HG03064 (cell line): ENCODE measurements around the gene PDIA2.

Experiments
- ATAC-seq: cut with Tn5 transposase; IDR thresholded peaks from one replicate; pipeline ENCODE4 v1.9.1; 2021; ENCODE audit warnings: low read depth; ENCODE audit not compliant: unreplicated experiment

The PDIA2 gene

GRCh38 chr16:279531-279930, 3.4 kb upstream of the PDIA2 start:
- ATAC-seq: no peak

DNA sequence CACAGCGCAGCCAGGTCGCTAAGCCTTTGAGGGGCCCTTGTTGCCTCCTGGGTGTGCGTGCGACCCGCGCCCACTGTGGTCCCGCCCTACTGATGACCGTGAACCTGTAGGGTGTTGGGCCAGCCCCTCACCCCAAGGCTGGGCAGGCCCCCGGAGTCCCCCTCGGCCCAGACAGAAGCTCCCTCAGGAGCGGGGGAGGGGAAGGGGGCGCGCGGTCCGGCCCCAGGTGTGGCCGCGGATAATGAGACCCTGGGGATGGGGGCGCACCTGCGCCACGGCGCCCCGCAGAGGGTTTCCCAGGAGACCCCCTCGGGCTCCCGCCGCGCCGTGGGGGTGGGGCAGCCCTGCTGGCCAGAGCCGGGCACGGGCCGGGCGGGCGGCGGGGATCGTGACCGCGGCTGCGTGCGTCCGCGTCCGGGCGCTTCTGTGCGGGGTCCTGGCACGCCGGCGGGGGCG, 2.9 kb upstream of the PDIA2 start:
- no peak for ATAC-seq

DNA sequence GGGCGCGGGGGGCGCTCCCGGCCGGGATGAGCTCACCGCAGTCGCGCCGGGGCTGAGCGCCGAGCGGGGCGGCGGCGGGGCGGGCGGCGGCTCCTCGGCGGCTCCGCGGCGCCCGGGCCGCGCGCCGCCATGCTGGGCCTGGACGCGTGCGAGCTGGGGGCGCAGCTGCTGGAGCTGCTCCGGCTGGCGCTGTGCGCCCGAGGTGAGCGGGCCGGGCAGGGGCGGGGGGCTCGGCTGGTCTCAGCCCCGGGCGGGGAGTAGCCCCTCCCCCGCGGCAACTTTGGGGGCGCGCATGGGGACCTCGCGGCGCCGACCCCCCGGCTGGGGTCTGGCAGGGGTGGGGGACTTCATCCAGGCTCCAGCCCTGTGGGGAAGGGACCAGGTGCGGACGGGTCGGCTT, 2.4 kb upstream of the PDIA2 start, which contains the start of gene ARHGDIG:
Gene ARHGDIG, plus strand, starts transcription at position 40 of the 400 bp plus-strand sequence. Its CDS starts 90 bp downstream, at position 130.
- no peak for ATAC-seq

DNA sequence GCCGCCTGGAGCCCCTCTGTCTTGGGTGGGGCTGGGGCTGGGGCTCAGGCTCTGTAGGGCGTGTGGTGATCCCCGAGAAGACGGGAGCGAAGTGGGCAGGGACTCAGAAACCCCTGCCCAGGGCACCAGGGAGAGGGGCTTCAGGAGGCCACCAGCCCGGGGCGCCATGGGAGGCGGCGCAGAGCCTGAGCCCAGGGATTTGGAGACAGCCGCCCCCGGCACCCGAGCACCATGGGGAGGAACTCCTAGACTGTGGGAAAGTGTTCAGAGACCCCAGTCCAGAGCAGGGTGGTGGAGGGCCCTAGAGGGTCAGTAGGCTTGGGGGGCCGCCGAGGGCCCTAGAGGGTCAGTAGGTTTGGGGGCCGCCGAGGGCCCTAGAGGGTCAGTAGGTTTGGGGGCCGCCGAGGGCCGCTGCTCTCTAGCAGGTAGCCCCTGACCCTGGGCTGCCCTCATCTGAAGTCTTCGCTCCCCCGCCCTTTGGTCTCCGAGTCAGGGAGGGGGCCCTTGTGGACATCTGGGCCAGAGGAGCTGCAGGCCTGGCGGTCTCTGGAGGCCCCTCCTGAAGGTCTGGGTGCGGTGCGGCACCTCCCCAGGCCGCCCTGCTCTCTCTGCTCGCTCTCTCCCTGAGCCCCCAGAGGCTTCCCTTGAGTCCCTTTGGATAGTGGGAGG, 1.8 kb upstream of the PDIA2 start:
- no peak for ATAC-seq

DNA sequence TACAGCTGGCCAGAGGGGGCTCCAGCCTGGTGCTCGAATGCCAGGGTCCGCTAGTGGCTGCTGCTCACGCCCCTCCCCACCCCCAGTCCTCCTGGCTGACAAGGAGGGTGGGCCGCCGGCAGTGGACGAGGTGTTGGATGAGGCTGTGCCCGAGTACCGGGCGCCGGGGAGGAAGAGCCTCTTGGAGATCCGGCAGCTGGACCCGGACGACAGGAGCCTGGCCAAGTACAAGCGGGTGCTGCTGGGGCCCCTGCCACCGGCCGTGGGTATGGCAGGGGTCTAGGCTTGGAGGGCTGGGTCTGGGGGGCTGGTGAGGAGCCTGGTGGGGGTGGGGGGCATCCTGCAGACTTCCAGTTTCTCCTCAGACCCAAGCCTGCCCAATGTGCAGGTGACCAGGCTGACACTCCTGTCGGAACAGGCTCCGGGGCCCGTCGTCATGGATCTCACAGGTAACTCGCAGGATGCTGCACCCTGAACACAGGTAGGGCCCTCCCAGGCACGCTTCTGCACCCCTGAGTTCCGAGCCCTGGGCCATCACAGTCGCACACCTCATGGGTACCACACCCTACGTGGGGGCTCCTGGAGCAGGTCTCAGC, 1.2 kb upstream of the PDIA2 start:
- ATAC-seq: no peak

DNA sequence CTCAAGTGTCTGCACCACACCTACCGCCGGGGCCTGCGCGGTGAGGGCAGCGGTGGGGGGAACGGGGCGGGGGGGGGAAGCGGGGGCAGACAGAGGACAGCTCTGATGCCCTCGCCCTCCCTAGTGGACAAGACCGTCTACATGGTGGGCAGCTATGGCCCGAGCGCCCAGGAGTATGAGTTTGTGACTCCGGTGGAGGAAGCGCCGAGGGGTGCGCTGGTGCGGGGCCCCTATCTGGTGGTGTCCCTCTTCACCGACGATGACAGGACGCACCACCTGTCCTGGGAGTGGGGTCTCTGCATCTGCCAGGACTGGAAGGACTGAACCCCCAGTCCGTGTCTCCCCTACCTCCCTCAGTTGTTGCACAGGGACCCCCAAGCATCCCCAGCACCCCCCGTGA, 473 bp upstream of the PDIA2 start:
- no peak for ATAC-seq

DNA sequence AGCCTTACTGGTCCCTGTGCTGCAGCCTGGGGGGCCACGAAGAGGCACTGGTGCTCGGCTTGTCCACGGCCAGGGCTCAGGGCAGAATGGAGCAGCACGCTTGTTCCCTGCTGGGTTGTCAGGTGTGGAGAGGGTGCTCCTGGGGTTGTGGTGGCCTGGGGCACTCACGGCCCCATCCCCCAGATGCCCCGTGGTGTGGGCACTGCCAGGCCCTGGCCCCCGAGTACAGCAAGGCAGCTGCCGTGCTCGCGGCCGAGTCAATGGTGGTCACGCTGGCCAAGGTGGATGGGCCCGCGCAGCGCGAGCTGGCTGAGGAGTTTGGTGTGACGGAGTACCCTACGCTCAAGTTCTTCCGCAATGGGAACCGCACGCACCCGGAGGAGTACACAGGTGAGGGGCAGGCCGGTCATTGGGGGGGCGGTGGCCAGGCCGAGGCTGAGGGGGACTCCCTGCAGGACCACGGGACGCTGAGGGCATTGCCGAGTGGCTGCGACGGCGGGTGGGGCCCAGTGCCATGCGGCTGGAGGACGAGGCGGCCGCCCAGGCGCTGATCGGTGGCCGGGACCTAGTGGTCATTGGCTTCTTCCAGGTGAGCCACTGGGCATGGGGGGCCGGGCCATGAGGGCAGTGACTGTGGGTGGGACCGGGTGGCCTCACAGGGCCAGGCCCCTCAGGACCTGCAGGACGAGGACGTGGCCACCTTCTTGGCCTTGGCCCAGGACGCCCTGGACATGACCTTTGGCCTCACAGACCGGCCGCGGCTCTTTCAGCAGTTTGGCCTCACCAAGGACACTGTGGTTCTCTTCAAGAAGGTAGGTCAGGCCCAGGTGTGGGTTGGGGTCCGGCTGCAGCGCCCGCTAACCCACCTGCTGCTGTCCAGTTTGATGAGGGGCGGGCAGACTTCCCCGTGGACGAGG, 1.5 kb downstream of the PDIA2 start:
- ATAC-seq: no peak

- no peak for ATAC-seq
These were observed 2.4 kb downstream of the PDIA2 start for GRCh38 chr16:285146-286055.

DNA sequence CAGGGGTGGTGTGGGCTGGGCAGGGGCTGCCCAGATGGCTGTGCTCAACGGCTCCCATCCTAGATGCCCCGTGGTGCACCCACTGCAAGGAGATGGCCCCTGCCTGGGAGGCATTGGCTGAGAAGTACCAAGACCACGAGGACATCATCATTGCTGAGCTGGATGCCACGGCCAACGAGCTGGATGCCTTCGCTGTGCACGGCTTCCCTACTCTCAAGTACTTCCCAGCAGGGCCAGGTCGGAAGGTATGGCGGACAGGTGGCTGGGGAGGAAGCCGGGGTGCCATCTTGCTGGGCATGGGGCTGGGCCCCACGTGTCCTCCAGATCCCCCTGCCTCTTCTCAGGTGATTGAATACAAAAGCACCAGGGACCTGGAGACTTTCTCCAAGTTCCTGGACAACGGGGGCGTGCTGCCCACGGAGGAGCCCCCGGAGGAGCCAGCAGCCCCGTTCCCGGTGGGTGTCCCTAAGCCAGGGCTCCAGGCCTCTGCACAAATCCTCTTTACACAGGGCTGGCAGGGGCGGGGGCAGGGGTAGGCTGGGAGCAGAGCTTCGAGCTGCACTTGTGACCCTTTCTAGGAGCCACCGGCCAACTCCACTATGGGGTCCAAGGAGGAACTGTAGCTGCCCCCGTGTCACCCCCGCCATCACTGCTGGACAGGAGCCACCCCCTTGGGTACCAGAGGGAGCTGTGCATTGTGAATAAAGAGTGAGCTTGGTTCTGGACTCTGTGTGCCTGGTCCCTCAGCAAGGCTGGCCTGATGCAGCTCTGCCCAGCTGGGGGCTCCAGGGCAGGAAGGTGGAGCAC, 3.7 kb downstream of the PDIA2 start:
- no peak for ATAC-seq

DNA sequence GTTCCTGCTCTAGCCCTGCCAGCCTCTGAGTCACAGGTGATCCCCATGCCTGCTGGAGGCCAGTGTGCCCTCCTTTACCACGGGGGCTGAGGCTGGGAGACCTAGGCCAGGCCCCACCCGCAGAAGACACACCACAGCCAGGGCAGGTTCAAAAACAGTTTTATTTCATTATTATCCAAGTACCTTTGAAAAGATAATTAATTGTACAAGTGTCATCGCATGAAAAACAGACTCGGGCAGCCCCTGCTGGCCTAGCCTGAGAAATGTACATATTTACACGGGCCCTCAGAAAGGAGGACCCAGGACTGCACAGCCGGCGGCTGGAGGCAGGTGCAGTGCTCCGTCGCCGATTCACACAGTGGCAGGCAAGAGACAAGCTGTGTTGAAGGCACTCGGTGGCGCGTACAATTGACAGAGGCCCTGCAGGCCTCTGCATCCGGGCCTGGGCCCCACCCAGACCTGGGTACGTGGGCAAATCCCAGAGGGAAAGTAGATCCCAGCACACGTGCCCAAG, 4.4 kb downstream of the PDIA2 start:
- no peak for ATAC-seq

DNA sequence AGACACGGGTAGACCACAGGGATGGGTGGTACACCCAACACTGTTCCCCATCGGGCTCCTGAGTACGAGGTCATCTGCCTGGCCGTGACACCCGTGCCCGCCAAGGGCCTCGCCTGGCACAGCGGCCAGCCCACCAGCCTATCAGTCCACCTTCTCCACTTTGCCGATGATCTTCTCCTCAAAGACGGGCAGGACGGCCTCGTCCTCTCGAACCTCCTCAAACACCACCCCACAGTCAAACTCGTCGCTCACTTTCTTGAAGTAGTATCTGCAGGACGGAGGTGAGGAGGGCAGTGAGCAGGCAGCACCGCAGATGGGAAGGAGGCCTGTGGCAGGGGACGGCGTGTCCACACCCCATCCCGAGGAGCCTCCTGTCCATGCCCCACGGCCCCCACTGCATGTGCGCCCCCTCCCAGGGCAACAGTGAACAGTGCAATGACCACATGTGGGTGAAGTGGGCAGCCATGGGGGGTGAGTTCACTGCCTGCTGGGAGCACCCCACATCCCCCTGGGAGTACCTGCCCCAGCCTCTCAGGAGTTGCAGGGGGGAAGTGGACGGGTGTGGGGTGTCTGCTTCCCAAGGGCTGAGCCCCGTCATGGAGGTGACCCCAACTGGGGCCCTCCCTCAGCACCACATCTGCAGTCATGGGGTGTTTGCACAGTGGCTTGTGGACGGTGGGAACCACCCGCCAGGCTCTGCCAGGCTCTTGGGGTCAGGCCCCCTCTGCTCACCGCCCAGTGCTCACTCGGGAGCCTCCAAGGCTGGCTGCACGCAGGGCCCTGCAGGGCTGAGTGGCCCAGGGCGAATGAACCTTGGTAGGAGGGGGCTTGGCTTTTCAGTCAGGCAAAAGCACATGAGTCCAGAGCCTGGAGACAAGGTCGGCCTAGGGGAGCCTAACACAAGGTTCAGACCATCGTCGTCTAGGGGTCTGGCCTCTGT, 5.3 kb downstream of the PDIA2 start:
- ATAC-seq: no peak

DNA sequence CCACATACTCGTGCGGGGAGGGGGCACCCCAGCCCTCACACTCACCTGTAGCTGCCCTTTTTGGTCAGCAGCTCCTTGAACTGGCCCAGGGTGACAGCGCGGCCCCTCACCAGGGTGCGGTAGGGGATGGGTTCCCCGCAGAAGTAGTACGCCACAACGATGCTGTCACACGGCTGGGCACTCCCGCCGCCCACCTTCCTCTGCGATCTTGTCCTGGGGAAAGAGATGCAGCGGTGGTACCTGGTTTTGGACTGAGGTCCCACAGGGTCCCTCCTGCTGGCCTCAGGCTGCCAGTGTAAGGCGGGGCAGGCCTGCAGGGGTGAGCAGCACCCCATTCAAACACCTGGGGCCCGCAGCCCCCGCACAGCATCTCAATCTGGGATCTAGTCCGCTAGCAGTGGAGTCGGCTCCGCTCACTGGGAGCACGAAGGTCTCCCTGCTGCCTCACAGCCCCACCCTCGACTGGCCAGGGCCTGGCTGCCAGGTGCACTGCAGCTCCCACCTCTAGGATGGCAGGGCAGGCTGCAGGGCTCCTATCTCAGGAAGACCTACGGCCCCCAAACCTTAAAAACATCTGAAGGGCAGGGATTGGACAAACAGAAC, 6.5 kb downstream of the PDIA2 start:
- ATAC-seq: no peak

DNA sequence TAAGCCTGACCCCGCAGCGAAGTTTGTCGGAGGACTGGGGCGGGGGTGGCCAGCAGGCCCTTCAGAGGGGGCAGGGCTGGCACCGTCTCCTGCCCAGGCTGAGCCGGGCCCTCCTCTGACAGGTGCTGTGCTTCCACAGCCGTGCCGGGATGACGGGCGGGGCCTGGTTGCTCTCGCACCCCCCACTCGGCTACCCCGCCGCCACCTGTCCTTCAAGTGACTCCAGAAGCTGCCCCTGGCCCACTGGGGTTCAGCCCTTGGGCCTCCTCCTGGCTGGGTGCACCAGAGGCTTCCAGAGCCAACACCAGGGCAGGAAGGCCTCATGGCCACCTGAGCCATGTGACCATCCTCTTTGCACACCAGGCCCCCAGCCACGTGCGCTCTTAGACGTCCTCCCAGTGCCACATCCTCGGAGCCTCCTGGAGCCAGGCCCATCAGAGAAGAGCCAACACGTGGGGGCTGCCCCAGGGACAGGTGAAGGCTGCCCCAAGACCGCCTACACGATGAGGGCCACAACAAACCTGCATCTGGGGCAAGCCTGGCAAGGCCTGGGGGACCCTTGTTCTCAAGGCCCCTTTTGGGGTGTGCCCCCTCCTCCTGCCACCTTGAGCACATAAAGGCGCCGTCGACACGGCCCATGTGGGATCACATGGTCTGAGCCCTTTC, 7.2 kb downstream of the PDIA2 start:
- ATAC-seq: no peak

GRCh38 chr16:290681-291405, 7.9 kb downstream of the PDIA2 start:
- ATAC-seq: no peak

DNA sequence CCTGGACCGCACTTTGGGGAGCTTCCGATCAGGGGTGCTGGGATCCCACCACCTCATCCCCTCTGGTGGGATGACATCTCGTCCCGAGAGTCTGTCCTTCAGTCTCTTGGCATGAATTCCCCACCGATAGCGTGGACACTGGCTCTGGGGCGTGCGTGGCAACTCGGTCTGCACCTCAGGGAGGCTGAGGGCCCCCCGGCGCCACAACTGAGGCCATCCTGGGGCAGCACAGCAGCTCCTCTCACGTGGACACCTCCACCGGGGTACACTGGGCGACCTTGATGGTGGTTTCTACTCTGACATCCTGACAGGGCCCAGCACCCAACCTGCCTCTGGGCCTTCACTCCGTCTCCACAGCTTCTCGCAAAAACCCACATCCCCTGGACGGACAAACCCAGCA, 8.6 kb downstream of the PDIA2 start:
- no peak for ATAC-seq

DNA sequence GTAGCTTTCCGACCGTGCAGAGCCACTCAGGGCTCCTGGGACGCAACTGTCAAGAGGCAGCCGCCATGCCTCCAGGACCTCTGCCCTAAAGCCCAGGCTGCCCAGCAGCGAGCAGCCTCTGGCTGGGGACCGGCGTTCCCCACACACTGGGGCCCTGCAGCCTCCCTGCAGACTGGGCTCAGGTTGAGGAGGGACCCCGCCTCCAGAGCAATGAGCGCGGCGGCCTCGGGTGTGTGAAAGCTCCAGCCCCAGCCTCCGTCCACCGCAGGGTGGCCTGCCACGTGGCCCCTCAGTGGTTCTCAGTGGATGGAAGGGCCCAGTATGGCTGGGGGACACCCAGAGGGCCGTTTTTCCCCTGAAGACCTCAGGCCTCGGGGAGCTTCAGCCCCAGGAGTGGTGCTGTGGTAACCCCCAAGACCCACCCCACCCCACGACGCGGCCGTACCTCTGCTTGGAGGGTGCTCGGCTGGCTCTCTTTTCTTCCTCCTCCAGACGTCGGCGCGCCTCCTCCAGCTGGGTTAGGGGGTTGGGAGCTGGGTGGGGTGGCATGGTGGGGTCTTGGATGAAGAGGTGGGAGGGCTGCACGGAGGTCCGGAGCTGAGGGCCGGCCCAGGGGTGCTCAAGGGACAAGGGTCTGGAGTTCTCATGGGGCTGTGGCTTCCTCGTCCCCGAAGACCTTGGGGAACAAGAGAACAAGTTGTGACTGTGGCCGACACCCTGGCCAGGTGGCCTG, 10.2 kb downstream of the PDIA2 start:
- no peak for ATAC-seq
